ENCODE measurements around the gene RNF220. TPM values are rescaled to one million over a fixed set of nuclear protein-coding genes. Genes with fewer than 3 reads are reported as not detected.

RNF220 gene
- total RNA-seq, 1 donor from 2014 or later = 83.7 TPM

DNA sequence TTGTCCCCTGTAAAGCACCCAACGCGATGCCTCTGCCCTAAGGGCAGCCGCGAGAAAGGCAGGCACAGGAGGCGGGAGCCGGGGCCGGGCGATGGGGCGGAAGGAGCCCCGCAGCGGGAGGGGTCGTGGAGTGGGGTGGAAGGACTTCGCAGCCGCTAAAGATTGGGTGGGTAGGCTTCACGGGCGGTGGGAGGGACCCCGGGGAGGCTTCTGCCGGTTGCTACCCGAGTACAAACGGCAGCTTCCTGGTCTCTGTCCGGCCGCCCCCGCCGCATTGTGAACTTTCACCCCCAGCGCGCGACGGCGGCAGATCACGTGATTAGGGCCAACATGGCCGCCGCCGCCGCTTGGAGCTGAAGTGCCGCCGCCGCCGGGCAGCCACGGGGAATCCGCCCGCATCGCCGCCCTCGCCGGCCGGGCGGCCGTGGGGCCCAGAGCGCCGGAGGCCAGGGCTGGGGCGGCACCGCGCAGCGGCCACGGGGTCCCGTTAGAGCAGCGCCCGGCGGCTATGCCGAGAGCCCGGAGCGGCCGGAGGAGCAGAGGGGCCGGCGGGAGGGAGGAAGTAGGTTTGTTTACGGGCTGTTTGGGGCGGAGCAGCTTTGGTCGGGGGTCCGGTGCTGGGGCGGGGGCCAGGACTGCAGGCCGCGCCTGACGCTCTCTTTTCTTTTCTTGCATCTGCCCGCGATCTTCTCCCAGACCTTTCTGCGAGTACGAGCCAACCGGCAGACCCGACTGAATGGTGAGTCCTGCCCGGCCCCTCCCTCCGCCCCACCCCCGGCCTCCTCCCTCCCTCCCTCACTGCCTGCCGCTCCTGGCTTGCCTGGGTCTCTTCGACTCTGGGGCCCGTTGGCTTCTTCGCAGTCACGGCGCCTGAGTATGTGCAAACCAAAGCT is 226.8 kb downstream of the RNF220 start:
- intact Hi-C loops (cut with micrococcal nuclease) = loop anchor here (1.0 kb wide), 1 partner anchor 42 kb away; the partner anchor contains the start of genes ARMH1 and TMEM53

DNA sequence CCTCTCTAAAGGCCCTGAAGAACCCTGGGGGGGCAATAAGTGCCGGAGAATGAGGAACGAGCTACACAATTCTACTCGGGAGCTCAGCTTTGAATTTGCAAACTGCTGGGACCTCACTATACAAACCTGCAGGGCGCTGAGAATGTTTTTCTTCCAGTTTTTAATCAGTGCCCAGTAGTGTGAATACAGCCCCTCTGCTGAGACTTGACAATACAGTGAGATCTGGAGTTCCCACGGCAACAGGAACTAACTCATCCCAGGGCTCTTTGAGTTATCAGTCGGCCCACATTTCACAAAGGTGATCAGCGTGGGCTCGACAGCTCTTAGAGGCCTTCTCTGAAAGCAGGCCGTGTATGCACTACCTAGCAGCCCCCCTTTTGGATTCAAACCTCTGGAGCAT is 227.5 kb downstream of the RNF220 start:
- intact Hi-C loops (cut with micrococcal nuclease) = loop anchor here (1.0 kb wide), 1 partner anchor 42 kb away; the partner anchor contains the start of genes ARMH1 and TMEM53

DNA sequence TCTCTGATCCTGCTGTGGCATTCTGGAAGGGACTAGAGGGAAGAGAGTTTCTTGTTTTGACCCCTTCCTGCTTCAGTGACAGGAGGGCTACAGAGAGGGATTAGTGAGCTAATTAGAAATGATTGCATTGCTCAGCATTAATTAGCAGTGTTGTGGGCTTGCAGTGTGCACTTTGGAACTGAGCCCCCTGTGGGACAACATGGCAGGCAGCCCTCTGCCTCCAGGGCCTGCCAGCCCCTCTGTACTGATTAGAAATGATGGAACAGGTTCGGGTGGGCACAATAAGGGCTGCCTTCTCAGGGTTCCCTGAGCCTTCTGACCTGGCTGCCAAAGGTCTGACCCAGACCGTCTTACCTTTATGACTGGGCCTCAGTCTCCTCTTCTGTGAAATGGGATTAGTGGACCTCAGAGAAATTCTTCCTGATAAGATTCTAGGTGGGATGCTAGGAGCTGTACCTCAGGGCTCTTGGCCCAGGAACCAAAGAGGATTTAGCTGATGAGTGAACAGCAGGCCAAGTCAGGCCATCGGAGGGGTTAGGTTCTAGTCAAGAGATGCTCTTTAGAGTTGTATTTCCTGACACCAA is 229.6 kb downstream of the RNF220 start:
- intact Hi-C loops (cut with micrococcal nuclease) = no loop called here

DNA sequence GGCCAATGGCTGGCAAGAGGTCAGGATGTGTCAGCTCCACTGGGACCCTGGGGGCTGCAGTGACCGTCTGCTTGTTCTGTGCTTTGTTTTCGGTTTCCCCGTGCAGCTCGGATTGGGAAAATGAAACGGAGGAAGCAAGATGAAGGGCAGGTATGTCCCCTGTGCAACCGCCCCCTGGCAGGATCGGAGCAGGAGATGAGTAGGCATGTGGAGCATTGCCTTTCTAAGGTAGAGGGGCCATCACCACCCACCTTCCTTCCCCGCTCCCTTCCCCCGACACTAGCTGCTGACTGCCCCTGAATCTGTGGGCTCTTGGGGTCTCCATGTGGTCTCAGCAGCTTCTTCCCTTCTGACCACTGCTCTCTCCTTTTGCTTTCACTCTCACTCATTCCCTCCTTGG is 230.4 kb downstream of the RNF220 start:
- intact Hi-C loops (cut with micrococcal nuclease) = no loop called here

DNA sequence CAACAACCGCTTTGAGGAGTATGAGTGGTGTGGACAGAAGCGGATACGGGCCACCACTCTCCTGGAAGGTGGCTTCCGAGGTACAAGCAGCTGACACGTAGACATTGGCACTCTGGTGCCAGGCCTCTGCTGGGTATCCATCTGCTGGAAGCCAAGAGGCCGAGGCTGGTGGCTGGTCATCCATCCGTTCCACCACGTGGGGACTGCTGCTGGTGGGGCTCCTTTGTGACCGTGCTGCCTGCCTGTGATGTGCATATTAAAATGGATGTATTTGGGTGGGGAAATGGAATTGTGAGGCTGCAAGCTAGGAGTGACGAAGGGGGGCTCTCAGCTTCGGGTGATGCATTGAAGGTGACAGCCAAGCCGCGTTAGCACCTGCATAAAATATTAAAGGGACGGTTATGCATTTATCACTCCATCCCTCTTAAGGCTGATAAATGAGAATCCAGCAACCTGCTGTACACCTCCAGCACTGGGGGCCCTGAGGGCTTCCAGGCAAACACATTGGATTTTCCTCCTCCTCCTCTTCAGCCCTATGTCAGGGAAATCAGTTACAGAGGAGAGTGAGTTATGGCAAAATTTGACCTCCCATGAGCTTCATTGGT is 231.1 kb downstream of the RNF220 start:
- intact Hi-C loops (cut with micrococcal nuclease) = no loop called here

DNA sequence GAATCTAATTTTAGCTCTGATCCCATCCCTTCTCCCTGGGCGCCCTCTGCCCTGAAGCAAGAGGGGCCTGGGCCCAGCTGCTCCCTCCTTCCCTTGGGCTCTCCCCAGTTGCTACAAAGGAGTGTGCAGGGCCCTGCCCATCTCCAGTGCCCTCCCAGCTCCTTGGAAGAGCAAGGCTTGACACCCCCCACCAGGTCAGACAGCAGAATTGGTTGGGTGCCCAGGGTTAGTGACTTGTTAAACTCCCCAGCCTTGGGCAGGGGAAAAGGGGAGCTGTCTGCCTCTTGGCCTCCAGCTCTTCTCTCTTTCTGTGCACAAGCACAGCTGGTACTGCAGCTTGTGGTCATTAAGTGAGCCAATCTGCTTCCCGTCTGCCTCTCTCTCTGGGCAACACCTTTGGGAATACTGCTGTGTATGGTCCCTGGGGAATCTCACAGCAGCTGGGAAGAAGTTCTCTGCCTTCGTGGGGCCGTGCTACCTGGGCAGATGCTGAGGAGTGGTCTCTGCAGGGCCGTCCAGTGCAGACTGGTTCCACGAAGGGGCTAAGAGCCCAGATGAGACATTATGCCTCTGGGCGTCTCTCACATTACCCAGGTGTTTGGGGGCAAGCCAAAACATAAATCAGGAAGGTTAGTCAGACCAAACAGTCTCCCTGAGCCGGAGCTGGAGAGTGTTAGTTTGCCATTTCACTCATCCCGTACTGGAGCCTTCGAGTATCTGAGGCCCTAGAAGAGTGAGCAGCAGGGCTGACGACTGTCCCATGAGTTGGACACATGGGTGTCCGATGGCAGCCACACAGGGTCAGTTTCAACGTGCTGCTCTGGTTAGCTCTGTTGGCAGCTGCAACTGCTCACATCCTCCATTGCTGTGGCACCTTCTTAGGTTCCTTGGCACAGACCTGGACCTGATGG is 231.9 kb downstream of the RNF220 start:
- intact Hi-C loops (cut with micrococcal nuclease) = no loop called here

DNA sequence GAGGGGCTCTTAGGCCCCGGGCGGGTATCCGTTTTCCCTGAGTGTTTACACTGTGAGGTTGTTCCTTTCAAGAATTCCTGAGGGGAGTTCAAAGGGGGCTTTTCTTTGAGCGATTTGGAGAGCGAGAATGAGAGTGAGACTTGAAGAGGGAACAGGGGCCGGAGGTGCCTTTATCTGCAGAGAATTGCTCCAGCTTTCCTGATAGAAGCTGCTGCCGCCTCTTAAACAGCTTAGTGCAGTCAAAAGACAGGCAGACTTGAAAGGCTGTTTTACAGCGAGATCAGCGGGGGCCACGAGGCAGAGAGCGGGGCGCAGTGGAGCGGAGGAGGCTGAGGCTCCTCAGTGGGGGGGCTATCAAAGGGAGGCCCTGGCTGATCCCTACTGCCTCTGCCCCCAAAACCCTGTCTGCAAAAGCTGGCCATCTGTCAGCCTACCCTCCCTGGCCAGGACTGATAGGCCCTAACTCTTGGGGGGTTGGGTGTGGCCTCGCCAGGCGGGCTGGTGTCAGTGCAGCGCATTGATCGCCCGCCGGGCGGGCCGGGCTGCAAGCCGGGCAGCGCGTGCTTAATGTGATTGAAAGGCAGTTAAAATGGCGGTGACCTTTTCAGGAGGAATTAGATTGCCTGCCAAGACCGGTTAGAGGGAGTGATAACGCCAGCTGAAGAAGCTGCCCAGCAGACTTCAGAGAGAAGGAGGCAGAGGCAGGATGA is 232.8 kb downstream of the RNF220 start:
- intact Hi-C loops (cut with micrococcal nuclease) = no loop called here

DNA sequence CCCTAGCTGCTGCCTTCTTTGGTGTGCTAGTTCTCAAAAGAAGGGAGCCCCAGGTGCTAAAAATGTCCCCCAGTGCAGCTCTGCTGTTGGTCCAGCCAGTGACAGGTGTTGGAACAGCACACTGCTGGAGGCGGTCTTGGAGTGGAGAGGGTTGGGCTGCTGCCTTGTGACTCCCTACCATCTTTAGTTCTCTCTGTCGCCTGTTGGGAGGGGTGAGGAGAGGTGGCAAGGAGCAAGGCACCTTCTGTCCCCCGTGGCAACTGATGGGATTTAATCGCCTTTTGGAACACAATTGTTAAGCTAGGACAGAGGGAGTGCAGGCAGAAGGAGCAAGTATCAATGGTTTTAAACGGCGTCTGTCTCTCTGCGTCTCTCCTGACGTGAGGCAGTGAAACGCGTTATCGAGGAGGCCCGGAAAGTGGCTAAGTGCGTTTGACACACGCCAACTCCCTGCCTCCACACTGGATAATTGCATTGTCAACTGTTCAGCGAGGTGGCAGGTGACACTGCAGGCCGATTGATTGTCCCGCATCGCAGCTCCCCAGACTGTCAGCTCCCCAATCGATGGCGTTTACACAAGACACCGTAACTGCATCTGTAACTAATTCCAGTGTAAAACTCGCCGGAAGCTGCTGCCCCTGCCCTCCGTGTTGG is 235.3 kb downstream of the RNF220 start:
- intact Hi-C loops (cut with micrococcal nuclease) = no loop called here

DNA sequence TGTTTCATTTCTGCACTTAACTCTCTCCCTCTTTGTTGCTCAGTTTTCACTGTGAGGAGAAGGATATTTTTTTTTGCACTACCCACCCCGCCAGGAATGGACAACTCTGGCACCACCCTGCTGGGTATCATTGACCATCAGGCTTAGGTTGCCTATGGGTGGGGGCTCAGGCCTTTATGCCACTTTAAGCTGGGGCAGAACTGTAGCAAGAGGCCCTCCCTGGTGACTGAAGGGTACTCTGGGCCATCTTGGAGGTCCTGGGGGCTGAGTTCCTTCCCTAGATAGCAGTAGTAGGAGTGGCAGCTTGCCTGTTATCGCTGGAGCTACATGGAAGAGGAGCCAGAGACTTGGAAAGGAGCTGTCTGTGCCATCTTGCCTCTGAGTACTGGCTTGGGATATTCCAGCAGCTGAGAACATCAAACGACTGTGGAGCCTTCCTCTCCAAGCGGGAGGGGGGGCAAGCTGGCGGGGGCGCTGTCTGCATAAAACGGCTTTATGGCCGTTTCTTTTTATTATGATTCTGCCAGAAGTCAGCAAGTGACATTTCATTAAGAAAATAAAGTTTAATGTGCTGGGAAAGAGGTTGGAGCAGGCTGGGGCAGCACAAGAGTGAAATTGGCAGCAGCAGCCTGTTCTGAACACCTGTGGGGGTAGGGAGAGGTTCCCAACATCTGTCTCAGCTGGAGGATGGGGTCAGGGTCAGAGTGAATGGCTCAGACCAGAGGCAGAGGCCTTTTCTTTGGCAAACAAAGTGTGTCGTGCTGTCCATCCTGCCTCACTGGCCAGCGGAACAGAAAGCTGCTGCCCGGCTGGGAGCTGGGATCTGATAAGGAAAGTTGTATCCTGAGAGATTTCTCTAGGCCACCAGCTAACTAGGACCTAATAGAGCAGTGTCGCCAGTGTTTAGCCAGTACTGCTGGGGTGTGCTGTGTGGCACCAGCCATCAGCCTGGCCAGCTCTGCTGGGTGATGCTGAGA is 236.4 kb downstream of the RNF220 start:
- intact Hi-C loops (cut with micrococcal nuclease) = no loop called here

DNA sequence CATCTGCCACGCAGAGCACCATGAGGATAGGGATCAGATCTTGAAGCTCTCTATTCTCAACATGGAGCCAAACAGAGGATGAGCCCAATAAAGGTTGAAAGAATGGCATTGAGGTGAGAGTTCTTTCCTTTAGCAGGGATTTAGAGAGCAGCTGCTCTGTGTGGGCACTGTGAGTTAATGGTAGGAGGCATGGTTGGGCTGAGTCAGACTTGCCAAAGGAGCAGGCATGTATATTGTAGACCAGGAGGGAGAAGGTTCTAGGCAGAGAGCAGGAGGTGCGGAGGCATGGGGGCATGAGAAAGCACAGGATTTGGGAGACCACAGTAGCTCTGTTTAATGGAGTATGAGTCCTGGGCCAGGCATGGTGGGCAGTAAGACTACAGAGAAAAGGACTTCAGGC is 237.2 kb downstream of the RNF220 start:
- intact Hi-C loops (cut with micrococcal nuclease) = no loop called here

DNA sequence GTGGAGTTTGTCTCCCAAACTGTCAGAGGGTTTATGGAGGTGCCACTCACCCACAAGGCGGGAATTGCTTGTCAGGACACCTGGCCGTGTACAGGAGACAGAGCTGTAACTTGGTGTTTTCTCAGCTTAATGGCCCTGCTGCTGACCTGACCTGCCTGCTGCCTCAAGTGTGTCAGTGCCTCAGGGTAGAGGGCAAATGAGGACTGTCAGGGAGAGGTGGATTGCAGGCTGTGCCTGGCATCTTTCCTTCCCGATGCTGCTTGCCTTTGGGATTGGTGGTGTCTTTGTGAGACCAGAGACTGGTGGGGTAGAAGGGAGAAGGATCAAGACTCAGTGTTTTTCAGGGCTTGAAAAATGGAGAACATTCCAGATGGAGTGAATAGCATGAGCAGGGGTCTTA is 237.9 kb downstream of the RNF220 start:
- intact Hi-C loops (cut with micrococcal nuclease) = no loop called here

DNA sequence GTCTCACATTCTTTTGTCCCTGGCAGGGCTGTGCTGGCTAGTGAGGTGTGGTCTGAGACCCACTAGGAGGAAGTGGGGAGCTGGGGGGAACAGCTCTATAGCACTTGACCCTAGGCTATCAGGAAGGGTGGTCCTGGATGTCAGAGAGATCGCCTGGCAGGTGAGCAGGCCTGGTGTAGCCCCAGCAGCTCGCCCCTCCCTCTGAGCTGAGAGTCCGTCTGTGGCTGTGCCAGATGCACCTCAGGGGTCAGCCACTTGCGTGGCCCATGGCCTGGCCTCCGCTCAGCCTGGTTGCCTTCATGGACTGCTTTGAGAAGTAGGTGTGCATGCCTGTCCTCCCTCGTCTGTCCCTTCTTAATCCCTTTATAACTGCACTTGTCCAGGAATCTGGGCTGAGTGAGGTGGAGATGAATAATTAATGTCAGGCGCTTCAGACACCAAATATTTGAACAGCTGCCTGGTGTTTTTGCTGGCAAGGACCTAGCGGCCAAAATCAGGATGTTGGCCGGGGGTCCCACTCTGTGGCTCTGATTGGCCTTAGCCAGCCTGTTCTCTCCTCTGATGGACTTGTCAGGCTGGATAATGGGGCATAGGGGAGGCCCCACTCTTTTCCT is 238.8 kb downstream of the RNF220 start:
- intact Hi-C loops (cut with micrococcal nuclease) = no loop called here

DNA sequence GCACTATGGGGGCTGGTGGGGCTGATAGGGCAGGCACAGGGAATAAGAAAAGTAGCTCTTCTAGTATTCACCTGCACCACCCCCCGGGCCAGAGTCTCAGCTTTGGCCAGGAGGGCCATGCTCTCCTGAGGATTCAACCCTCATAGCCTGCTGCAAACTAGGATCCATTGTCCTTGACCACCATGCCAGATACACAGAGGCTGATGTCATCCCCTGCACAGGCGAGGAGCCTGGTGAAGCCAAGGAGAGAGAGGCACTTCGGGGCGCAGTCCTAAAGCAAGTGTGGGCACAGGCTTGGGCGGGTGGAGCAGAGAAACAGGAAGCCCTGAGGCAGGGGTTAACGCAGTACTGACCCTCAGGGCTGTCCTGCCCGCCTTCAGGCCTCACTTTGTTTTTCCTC is 239.8 kb downstream of the RNF220 start:
- intact Hi-C loops (cut with micrococcal nuclease) = no loop called here

DNA sequence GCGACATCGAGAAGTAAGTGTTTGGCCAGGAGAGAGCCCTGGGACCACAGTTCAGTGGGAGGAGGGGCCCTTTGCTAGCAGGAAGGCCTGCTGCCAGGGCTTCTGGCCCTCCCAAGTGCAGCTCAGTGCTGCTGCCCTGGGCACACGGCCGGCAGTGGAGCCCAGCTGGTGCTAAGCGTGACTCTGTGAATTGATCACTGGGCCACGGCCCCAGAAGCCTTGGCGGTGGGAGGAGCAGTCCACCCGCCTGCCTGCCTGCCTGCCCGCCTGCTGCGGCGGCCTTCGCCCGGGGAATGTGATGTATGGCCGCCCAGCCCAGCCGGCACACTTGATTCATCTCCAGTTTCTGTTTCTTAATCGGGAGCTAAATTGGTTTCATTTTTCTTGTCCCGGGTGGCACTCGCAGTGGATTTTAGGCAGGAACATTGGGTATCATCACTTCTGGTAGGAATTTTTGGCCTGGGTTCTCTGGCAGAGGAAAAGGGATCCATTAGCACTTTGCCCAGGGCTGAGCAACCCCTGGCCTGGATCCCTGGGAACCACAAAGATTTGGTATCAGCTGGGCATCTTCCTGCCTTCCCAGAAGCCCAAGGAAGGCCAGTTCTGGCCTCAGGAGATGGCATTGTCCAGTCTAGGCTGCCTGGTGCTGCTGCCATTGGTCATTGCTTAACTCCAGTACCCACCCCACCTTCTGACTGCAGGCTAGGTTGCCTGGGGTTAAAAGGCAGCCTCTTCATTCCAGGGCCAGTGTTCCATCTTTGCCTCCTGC is 240.6 kb downstream of the RNF220 start:
- intact Hi-C loops (cut with micrococcal nuclease) = no loop called here

DNA sequence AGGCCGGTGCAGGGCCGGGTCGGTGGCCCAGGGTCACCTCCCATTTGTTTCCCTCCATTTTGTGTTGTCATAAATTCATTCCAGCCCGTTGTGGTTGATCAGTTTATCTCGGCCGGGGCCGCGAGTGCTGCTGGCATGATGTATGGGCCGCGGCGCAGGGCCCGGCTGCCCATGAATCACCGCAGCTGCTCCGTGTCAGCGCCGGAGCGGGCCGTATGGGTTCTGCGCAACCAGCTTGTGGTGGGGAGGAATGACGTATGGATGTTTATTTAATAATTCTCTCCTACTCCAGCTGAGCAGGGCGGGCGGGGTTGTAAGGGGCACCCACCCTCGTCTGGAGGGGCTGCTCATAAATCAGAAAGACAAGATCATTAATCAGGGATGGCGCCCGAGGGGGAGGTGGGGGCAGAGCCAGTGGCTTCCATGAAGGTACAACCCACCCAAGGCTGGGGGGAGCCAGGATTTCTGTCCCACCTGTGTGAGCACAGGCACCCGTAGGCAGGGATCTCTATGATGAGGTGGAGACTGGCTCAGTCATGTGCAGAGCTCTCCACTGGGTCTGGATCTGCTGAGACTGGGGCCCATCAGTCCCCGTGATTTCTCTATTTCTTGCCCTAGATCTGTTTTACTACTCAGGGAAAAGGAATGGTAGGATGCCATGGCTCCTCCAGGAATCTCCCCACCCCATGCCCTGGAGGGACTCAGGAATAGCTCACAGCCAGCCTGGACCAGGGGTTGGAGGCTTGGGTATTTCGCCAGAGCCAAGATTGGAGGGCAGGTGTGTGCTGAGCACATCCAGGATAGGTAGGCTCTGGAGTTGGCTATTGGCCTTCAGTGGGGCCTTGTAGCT is 241.4 kb downstream of the RNF220 start:
- intact Hi-C loops (cut with micrococcal nuclease) = no loop called here

DNA sequence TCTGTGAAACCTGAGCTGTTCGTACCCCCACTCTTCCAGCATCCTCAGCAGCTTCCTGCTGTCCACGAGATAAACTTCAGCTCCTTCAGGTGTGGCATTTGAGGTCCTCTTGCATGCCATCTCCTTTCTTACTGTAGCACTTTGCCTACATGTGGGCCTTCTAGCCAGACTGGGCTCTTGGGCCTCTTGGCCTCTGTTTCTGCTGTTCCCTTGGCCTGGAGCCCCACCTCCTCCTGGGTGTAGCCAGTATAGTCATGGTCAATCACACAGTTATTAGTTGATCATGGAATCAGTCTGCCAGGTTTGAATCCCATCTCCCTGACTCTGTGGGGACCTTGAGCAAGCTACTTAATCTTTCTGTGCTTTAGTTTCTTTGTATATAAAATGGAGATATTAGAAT is 242.8 kb downstream of the RNF220 start:
- intact Hi-C loops (cut with micrococcal nuclease) = no loop called here

All from T-helper 2 cell treated with Interferon-gamma antibody and Interleukin-4, amounts not matched to agents 100 ng/mL and 5 ng/mL, for 36 hours (primary cell).